HG03457 (cell line): Measurements from ENCODE around the gene ZFAND2B.
A peak's percentile ranks its signal among the peaks of the same experiment; 100 is the strongest.

Experiments
- ATAC-seq: cut with Tn5 transposase; IDR thresholded peaks from one replicate; pipeline ENCODE4 v1.9.1; 2021; ENCODE audit warnings: moderate number of reproducible peaks; ENCODE audit not compliant: unreplicated experiment

ZFAND2B gene

DNA sequence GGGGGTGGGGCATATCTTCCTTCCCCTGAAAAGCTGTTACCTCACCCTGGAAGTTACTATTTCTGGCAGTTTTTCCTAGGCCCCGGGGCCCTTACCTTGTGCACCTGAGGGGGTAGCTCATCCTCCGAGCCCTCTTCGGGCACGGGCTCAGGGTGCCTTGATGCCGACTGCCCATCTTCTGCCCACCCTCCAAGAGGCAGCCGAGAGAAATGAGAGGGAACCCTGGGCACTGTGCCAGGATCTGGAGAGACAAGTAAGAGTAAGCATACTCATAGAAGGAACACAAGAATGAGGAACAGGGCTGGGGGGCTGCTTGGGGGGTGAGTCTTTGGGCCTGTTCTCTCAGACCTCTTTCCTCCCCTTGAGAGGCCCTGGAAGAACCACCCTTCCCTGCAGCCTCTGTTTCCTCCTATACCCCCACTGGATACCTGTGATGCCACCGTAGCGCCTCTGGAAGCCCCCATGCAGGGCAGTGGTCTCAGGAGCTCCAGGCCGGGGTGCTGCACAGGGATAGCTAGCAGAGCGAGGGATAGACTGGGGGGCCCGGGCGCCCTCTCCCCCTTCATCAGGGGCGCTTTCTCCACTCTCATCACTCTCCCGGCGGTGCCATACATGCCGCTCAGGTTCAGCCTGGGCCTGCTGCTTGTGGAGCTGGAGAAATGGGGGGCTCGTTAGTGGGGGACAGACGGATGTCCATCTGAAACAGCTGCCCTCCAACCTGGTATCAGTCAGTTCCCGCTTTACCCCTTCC is 14.2 kb downstream of the ZFAND2B start:
- ATAC-seq, result no peak

DNA sequence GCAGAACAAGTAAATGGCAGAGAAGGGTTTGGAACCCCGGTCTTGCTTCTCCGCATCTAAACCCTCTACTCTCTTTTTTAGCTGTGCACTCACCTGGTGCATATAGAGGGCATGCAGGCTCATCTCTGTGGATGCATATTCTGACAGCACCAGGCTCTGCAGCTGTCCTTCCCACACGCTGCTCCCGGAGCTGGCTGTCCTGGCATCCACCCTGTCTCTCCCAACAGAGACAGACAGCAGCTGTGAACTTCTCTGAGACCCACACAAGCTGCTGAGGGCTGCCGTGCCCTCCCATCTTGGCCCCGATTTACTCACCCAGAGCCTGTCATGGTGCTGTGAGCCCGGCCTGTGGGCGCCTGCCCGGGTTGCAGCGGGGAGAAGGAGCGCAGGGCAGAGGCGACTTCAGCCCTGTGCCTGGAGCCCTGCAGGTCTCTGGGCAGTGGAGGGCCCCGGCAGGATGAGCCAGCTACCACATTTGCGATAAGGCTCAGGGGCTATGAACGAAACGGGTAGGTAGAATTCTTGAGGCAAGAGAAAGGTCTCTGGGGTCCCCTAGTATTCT is 15.5 kb downstream of the ZFAND2B start:
- no peak for ATAC-seq

DNA sequence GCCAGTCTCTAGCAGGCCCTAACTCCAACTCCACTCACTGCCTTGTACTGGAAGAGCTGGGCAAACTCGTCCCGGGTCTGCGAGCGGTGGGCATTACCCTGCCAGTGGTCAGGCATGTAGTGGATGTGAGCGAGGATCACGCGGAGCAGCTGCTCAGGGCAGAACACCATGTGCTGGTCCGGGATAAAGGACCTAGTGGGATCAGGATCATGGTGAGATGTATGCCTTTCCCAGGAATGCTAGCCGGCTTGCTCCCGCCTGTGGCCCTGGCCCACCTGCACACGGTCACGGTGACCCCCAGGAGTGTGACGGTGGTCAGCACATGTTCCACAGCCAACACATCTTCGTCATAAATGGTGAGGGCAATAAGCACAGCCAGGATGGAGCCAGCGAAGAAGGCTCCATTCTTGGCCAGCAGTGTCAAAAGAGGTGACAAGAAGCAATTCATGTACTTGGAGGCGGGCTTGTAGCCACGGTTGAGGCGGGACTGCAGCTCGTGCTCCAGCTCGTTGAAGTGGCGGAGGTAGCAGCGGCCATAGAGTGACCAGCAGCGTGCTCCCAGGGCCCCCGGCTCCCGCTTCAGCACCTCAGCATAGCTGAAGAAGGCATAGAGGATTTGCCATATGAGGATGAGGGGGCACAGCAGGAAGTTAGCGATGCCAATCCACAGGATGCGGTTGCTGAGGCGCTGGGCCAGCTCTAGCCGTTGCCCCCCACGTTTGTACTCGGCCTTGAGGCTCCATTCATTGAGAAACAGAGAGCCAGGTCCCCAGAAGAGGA is 17.4 kb downstream of the ZFAND2B start:
- no peak for ATAC-seq

DNA sequence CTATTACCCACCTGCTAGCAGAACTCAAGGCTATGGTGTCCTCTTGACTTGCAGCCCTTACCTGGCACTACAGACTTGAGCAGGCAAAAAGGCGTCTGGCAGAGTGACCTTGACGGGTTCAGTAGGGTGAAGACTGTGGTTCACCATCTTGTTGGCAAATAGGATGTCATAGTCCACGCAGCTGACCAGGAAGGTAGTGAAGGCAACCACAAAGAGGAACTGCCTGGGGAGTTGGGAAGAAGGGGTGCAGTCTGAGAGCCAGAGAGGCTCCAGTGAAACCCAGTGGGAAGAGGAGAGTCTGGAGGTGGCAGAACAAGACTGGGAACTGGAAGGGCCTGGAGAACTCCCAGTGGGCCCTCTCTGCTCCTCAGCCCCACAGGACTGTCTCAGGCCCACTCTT is 18.8 kb downstream of the ZFAND2B start:
- ATAC-seq, result no peak

DNA sequence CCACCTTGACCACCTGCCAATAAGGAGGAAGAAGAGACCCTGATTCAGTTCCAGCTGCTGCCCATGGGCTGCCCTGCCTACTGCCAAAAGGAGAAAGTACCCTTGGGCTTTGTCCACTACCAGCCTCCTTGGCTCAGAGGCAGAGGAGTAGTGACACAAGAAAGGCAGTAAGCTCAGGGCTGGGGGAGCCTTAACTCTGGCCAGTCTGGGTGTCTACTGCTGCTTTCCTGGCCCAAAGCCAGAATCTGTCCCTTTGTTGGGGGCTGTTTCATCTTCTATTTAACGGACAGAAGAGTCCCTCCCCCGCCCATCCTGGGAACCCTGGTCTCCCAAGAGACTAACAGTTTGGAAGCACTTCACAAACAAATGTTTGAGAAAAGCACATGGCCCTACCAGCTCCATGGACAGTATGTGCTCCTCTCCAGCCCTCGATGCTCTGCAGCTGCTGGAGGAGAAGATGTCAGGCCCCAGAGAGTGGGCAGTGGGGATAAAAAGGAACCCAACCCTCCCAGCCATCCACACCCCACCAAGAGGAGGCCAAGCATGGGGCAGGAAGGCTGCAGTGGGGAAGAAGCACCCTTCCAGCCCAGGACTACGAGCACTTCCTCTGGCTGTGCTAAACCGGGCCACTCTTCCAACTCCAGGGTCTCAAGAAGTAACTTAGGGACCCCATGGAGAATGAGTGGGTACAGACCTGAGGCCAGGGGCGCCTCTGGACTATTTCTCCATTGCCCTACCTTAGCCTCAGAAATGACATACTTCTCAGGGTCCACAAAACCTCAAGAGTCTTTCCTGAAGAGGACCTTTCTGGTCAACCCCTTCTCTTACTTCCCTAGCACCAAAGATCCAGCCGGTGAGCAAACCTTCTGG is 21.7 kb downstream of the ZFAND2B start:
- no peak for ATAC-seq

DNA sequence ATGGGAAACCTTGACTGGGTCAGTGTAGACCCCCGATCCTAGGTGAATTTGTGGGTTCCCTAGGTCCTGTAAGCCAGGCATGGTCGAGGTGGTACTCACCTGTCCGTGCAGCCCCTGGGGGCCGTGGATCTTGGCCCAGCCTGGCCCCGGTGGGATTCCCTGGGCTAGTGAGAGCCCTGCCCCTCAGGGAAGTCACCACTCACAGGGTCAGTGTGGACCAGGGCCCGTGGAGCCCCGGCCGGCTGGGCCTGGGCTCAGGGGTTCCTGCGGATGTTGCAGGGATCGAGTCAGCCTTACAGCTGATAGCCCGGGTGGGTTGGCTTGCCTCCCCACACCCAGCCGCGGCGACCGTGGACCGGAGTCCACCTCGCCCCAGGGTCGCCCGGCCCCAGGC is 22.3 kb downstream of the ZFAND2B start:
- ATAC-seq, result no peak

DNA sequence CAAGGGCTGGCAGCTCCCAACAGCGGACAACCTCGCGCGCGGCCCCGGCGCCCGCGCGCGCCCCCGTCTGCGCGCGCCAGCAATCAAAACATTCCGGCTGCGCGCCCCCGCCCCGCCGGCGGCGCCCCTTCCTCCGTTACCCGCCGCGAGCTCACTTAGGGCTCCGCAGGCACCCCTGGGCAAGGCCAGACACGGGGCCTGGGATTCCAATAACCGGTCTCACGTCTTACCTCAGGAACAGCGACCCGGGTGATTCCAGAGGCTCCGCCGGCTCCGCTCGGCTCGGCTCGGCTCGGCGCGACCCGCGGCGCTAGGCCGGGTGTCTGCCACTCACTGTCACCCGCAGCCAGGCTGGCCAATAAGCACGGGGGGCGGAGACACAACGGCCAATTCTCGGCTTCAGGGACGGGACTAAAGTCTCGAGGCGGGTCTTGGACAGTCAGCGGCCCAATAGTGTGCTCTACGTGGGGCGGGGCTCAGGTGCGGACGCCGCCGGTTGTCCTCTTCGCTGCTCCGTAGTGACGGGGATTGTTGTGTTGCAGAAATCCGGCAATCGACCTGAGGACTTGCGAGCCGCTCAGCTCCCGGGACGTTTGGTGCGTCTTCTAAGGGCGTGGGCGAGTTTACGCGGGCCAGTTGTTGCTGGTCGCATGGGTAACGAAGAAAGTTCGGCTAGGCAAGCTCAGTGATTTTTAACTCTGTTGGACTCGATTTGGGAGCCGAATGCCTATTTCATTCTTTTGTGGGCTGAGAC is 22.9 kb downstream of the ZFAND2B start, which contains the start of the genes ANKZF1 and ATG9A:
Gene ANKZF1, plus strand, starts transcription at position 502 of the 754 bp plus-strand sequence. CDS start 452 bp downstream, outside the sequence.
Gene ATG9A, minus strand, starts transcription at position 332 of the 754 bp plus-strand sequence. CDS start 1,612 bp downstream, outside the sequence.
- peak; percentile 94 for ATAC-seq

DNA sequence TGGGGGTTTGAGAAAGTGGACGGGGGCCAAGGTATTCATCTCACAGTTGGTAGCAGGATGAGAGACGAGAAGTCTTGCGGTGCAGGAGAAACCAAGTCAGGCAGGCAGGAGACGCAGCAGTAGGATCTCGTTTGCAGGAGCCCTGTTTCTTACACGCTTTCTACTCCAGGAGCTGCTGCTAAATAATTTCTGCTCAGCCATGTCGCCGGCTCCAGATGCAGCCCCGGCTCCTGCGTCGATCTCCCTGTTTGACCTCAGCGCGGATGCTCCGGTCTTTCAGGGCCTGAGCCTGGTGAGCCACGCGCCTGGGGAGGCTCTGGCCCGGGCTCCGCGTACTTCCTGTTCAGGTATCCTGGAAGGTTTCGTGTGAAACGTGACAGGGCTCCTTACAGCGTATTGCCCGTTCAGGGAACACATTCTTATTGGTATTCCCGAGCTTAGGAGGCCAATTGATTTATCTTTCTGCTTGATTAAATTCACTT is 23.5 kb downstream of the ZFAND2B start:
- no peak for ATAC-seq

DNA sequence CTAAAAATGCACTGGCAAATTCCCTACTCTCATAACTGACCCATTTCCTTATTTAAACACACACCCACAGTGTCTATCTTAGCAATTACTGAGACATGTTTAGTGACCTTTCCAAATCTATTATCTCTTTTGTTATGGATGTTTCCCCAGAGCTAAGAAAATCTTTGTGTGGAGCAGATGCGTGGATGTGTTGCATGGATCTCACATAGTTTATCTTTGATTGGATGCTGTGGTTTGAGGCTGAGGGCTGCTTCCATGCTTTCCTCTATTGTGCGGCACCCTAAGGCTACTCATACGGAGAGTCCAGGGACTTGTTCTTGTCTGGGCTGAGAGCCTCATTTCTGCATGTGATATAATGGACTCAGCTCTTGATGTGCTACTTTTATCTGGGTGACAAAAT is 27.7 kb downstream of the ZFAND2B start:
- ATAC-seq, result no peak

DNA sequence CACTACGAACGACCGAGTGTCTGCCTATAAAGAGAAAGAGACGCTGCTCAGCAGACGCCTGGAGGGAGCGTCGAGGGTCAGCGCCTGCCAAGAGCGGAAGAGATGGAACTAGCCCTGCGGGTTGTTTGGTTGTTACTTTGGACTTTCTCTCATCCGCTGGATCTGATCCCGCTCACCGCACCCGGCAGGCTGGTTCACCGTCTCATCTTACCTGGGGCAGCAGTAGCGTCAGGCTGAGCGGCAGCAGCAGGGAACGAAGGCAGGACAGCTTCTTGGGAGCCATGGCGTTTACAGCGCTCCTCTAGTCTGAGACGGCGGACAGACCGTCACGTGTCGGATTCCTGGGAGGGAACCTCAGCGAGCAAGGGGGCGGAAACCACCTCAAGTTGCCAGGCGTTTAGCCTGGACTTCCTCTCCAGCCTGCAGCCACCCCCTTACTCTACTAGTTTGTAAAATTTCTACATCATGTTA is 36.7 kb downstream of the ZFAND2B start:
- no peak for ATAC-seq

DNA sequence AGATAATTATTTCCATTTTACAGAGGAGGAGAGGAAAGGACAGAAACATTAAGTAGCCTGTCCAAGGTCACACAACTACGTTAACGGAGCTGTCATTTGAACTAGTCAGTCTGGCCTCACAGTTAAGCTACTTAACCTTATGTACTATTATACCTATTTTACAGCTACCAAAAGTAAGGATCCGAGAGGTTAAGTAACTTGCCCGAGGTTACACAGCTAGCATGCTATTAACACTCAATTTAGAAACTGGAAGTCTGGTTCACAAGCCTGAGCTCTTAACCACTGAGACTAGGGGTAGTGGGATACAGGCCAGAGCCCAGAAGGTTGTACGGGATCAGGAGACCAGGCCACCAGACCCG is 38.2 kb downstream of the ZFAND2B start:
- no peak for ATAC-seq

DNA sequence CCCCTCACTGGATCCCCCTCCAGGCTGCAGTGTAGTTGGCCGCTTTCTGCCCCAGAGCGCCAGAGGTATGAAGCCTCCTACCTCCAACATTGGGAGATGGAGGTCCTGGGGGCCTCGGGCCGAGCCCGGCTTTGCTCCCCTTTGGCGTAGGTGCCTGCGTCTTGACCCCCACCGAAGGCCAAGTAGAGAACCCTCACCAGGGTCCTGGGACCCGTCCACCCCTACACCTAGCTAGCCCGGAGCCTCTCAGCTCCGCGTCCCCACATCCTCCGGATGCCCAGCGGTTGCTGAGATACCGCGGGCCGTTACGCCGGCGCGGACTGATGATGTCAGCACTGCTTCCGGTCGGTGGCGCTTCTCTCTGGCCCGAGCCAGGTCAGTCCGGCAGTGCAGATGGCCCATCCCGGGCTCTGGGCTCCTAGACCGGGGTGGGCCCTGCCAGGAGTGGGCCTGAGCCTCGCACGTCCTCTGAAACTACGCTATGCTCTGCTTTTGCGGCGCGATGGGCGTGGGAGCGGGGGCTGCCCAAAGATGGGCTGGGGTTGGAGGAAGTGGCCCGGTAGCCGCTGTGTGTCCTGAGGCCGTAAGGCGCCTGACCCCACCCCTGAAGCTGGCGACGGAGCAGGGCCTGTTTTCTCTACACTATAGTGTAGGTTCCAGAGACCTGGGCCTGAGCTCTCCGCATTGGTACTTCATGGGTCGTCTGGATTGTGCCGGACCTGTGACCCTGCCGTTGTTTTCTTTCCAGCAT is 38.7 kb downstream of the ZFAND2B start, which contains the start of the genes GLB1L and STK16:
Gene GLB1L, minus strand, starts transcription at position 297 of the 751 bp plus-strand sequence. CDS start 1,871 bp downstream, outside the sequence.
Gene STK16, plus strand, starts transcription at position 332 of the 751 bp plus-strand sequence. CDS start 521 bp downstream, outside the sequence.
- ATAC-seq, result peak; percentile 50

DNA sequence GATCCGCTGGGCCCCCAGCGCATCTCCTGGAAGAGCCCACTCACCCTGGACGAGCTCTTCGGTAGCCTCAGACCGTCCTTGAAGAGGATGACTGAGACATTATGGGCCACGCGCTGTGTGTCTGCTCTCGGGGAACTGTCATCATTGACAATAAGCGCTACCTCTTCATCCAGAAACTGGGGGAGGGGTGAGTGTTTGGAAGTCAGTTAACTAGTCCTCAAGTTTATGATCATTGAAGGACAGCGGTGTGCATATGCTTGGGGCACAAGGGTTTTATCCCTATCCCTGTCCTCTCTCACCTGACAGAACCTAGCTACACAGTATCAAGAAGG is 39.3 kb downstream of the ZFAND2B start:
- no peak for ATAC-seq

DNA sequence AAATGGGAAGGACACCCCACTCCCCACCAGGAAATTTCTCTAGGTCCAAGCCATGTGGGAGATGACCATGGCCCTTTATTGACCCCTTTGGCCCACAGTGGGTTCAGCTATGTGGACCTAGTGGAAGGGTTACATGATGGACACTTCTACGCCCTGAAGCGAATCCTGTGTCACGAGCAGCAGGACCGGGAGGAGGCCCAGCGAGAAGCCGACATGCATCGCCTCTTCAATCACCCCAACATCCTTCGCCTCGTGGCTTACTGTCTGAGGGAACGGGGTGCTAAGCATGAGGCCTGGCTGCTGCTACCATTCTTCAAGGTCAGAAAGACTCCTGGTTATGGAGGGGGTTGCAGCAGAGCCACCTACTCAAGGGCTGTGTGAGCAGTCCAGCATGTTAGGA is 40.0 kb downstream of the ZFAND2B start:
- ATAC-seq, result no peak

DNA sequence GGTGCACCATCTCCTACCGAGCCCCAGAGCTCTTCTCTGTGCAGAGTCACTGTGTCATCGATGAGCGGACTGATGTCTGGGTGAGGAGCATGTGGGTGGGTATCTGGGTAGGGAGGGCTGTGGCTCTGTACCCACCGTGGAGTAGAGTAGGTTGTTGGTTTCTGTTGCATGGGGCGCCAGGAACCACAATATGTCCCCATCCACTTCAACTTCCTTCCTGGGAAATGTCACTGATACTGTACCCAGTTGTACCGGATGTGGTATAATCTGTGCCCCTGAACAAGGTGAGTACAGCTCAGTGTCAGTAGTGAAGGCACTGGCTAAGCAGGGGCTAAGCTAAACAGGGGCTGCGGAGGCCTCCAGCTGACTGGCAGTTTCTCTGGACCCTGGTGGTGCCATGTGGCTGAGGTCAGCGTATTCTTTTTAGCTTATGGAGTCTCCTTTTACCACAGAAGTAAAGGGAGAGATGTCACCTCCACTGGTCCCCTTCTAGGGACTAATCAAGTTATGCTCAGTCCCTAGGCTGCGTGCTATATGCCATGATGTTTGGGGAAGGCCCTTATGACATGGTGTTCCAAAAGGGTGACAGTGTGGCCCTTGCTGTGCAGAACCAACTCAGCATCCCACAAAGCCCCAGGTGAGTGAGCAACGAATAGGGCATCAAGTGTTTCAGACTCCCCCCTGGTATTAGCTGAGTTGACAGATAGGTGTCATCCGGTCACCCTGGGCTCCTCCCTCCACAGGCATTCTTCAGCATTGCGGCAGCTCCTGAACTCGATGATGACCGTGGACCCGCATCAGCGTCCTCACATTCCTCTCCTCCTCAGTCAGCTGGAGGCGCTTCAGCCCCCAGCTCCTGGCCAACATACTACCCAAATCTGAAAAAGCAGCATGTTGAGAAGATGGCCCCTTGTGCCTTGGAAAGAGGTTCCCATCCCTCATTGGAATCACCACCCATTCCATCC is 41.4 kb downstream of the ZFAND2B start:
- no peak for ATAC-seq

DNA sequence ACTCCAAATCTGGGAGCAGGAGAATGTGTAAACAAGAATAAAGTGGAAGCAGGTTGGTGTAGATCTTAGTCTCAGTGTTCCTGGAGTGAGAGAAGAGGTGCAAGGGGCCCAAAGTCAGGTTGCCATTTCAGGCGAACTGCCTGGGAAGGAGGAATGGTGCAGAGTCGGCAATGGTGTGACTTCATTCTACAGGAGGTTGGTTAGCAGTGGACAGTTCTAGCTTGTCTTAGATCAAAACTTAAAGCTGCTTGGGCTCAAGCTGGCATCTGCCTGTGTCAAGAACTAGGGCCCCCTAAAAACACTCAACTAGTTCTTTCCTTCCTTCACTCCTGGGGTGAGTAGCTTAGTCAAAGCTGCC is 42.2 kb downstream of the ZFAND2B start:
- ATAC-seq, result no peak

DNA sequence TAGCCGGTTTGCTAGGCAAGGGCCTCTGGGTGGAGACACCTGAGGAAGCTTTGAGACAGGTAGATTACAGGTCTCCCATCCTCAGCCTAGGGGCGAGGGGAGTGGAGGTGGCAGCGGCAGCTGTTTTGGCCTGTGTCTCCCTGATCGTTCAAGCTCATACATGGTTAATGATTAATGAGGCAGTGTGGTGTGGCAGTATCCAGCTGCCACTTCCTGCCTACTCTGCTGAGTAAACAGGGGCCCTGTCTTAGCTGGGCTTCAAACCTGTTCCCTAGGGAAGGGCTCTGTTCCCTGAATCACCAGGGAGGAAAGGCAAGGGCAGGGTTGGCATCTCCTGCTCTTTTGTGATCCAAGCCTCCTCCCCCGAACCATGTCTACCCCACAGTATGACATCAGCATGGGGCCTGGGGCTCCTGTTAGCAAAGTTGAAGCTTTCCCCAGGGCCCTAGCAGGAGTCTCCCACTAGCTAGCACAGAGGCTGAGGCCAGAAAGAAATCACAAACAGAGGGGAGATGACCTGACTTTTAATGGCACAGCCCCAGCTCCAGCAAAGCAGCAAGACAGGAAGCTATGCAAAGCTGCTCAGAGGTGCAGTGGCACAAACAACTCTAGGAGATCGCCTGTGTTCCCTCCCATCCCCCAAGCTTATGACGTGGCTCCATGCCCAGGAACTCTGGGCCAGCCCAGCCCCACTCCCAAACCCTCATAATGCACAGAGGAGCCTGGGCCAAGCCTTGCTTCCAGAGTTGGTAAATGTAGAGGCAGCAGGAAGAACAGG is 42.8 kb downstream of the ZFAND2B start:
- peak; percentile 33 for ATAC-seq
